HG03457 (cell line): Measurements from ENCODE around the gene MMP13.
"Not testable (repeated sequence)": the region's sequence is repeated elsewhere in the genome, so short reads cannot be mapped to it uniquely, and the experiment has no call there.

Experiments used
- ATAC-seq: cut with Tn5 transposase; IDR thresholded peaks from one replicate; pipeline ENCODE4 v1.9.1; 2021; ENCODE audit warnings: moderate number of reproducible peaks; ENCODE audit not compliant: unreplicated experiment

MMP13 gene

DNA sequence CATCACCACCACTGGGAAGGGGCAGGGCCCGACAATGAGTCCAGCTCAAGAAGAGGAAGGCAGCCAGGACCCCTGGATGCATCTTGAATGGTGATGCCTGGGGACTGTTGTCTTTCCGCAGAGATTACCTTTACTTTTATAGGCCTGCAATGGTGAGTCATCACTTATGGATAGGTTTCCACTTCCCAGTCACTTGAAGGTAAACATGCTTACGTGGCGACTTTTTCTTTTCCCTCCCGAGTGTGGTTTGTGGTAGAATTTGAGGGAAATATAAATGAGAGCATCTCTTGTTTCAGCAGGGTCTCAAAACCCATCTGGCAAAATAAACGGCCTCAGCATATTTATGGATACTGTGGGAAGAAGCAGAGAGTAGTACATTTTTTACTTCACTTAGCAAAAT lies at the start of gene MMP13:
Gene MMP13, minus strand, starts transcription at position 109 of the 400 bp plus-strand sequence. Its CDS starts 27 bp downstream, at position 82.
- ATAC-seq: no peak

DNA sequence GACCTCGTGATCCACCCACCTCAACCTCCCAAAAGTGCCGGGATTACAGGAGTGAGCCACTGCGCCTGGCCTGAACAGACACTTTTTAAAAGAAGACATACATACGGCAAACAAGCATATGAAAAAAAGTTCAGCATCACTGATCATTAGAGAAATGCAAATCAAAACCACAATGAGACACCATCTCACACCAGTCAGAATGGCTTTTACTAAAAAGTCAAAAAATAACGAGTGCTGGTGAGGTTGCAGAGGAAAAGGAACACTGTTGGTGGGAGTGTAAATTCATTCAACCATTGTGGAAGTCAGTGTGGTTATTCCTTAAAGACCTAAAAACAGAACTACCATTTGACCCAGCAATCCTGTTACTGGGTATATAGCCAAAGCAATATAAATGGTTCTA lies 48.7 kb upstream of the MMP13 start:
- ATAC-seq: not testable (repeated sequence)

DNA sequence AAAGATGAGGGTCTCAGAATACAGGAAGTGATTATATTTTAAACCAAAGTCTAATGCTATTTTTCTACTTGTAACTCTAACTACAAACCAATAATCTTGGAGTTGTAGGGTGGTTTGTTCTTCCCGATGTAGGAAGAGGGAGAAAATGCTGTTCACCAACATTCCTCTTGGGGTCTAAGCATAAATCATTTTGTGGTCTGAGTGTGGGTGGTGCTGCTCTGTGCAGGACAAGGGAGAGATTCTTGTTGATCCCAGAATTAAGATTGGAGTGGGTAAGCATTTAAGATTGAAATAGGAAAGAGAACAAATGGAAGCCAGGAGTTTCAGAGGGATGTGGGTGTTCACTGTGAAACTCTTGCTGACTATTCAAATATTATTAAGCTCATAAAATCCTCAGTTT lies 38.6 kb upstream of the MMP13 start:
- ATAC-seq: no peak

DNA sequence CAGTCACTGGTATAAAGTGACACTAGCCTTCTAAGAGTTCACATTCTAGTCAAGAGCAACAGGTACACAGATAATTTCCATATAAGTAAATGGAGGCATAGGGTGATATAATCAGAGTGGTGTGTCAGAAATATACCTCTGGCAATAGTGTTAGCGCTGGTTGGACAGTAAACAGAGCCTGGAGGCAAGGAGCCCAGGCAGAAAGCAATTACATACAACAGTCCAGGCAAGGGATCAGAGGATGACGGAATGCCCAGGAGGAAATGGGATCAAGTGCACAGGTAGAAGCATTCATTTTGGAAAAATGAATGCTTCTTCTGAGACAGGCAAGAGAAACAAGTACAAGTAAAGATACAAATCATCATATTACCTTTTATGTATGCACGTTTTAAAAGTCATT lies 36.2 kb upstream of the MMP13 start:
- ATAC-seq: no peak

DNA sequence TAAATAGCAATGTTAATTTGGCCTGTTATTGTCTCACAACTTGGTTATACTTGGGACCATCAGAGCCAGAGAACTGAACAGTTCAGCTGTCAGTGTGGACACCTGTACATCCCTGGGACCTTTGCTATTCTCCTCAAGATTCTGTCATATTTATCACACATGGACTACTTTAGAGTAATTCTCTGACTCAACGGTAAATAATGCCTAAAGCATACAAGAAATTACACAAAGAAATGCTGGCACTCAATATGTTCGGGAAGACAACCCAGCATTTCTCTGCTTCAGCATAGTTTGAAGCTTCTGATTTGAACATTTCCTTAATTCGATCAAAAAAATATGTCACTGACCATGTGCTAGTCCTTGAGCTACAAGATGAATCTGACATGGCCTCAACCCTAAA lies 34.6 kb upstream of the MMP13 start:
- ATAC-seq: no peak

DNA sequence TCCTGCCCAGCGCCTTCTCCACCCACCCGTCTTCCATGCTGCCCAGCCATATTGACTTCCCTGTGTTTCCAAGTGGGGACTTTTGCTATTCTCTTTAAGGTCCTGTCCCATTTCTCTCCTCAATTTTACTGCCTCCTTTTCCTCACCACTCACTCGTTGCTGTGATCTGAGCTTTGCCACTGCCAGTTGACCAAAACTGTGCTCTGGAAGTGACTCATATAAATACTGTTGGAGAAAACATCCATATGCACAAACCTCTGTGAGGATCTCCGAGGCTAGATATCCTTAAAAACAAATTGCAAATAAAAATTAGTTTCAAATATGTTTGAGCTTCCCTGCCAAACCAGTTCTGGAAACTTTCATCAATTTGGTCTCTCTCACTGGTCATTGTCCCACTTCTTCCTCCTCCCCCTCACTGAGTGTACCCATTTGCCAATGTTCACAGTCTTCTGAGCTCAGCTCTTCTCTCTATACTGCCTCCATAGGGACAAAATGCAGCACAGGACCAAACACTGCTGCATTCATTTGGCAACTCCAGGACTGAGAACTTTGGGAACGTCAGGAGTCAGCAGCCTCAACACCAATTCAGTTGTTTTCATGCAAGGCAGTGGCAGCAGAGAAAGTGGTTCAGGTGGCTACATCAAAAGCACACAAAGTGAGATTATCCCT lies 34.0 kb upstream of the MMP13 start:
- no peak for ATAC-seq

DNA sequence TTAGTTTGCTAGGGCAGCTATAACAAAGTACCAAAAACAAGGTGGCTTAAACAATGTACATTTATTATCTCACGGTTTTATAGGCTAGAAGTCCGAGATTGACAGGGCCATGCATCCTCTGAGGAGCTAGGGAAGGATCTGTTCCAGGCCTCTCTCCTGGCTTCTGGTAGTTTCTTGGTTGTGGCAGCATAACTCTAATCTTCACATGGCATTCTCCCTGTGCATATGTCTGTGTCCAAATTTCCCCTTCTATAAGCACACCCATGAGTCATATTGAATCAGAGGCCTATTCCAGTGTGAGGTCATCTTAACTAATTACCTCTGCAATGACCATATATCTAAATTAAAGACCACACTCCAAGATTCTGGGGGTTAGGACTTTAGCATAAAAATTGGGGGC lies 31.3 kb upstream of the MMP13 start:
- ATAC-seq: no peak

DNA sequence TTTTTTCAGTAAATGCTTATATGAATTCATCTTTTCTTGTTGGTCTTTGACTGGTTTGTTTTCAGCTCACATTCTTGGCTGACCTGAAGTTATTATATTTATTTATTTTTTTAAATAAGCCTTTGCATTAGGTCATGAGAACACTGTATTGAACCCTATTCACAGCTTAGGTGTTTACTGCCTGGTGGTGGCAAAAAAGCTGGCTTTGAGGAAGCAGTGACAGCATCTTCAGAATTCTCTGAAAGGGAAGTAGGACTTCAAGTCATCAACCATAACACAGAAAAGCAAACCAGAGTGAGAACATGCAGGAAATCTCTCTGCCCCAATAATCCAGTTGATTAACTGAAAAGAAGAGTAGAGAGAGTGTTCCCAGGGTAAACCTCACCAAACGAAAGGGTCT lies 30.3 kb upstream of the MMP13 start:
- ATAC-seq: no peak

DNA sequence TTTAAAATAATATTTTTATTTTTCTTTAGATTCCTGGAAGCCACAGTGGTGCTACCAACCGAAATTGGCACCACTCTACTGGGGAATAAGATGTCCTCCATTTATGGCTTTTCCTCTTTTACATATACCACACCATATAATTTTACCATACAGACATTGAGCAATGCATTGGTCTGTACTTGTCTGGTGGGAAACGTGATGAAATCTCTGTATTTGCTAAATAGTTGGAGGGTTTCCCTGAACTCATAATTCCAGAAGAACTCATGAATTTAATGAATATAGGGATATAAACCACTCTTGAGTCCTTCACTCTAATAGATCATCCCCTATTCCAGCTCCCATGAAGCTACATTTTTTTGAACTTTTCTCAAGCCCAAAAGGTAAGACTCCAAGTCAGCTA lies 28.0 kb upstream of the MMP13 start:
- no peak for ATAC-seq

DNA sequence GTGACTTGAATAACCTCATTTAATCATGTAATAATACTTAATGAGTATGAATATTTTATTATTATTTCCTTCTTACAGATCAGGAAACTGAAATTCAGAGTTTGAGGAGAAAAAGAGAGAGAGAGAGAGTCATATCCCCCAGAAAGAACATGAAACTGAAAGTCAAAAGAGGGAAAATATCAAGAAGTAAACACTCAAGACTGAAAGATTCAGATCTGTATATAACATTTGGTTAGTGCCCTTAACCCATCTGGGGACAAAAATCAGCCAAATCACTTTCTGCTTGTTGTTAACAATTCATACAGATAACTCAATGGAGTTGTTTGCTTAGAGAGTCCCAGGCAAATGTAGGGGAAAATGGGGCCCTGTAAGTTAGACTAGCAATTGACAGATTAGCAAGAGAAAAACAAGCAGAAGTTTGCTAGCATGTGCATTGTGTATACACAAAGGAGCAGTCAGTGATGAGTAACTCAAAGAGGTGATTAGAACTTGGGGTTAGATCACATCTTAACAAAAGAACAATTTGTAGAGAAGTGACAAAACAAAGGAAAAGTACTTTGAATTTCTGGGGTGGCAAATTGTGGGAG lies 25.9 kb upstream of the MMP13 start:
- ATAC-seq: no peak

DNA sequence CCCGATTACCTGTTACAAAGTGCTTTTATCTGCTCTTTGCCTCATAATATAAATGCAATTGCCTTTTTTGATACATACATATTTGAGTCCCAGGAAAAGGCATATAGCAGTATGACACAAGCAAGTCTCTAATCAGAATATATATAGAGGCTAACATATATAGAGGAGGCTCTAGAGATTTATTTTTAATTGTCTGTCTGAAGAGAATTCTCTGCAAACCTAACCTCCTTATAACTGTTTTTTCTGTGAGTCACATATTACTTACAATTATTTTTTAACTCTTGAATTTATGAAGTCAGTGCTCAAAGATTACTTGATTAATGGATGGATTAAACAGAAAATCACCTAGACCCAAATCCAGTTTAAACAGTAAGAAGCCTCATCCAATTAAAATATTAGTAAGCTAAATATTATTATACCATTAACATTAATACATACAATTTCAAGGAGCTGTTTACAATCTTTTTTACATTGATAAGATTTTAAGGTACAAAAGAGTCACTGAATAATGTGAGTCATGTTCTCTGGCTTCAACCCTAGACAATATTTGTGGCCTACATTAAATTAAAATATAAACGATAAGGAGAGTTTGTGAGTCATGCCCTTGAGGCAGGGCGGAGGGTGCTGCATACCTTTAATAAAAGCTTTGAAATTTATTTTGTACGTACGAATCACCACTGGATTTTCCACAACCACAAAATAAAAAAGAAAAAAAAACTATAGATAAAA lies 19.2 kb upstream of the MMP13 start:
- no peak for ATAC-seq

DNA sequence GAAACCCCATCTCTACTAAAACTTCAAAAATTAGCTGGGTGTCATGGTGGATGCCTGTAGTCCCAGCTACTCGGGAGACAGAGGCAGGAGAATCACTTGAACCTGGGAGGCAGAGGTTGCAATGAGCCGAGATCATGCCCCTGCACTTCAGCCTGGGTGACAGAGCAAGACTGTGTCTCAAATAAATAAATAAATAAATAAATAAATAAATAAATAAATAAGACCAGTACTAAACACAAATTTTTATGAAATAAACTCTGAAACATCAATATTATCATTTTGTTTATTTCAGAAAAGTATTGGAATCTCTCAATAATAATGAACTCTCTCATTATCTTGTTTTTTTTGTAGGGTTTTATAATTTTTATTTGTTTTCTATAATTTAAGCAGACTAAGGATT lies 18.2 kb upstream of the MMP13 start:
- not testable (repeated sequence) for ATAC-seq

DNA sequence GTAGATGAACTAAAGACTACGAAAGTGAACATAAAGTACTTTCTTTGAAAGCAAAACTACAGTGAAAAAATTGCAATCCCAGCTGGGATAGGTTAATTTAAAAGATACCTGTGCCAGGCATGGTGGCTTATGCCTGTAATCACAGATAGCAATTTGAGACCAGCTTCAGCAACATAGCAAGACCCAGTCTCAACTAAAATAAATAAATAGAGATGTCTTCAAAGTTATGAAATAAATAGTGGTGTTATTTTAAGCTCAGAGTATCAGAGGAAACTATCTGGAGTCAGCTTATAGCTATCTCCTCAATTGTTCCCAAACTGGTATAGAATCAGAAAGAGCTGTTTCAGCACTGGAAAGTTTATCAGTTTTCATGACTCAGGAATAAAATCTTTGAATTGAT lies 17.3 kb upstream of the MMP13 start:
- no peak for ATAC-seq

DNA sequence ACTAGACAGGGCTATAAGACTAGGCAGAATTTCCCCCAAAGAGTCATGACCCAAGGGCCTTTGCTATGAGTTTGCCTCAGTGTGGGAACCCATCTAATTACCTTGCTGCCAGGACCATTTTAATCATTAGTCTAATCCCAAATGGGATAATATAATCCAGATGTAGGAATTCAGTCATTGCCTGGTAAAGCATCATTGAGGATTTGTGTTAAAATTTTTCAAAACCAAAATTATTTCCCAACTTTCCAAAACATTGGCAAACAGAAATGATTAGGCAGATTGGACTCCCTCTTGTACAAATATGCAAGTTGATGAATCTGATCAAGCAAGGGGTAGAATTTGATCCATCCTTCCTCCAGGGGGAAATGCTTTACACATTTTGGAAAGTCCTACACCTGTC lies 16.2 kb upstream of the MMP13 start:
- ATAC-seq: no peak

DNA sequence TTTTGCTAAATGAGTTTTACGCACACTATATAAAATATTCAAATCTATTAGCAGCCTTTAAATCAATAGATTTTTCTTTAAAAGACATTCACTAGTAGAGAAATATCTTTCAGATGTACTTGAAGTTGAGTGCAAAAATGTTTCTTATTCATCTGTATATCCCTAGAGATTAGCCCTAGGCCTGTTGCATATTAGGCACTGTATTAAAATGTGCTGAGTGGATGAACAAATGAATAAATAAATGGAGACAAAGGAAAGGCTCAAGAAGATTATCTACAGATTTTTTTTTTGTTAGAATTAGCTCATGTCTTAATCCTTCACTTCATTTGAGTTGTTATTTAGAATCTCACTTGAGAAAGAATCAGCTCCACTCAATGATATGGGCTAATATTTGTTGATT lies 12.0 kb upstream of the MMP13 start:
- ATAC-seq: no peak

DNA sequence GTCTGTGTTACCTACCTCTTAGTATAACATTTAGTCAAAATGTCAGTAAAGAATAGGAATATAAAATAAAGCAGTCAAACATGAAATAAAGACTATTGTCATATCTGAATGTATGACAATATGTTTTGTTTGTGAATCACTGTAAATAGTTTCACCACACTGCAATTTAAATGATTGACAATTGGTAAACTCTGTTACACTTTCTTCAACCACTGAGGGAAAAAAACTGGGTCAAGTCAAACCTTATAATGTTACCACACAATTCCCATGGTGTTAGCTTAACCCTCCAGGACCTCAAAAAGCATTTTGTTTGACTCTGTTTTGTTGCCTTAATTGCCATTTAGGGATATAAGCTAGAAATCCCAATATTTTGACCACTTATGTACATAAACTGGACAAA lies 10.5 kb upstream of the MMP13 start:
- no peak for ATAC-seq

DNA sequence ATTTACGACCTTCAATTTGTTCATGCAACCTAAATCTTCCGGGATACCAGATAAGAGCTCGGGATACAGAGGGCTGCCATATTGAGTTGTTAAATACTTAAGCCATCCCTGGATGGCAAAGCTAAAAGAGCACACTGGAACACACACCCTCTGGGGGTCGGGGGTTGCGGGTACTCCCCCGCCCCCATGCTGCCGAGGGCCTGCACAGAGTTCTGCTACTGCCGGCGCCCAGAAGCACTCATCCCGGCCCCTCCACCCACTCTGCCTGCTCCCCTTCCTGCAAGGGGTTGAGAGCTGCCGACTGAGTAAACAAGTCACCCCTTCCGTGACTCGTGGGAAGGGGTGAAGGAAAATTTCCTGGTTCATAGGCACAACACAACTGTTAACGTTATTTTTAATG lies 9.3 kb upstream of the MMP13 start:
- no peak for ATAC-seq

DNA sequence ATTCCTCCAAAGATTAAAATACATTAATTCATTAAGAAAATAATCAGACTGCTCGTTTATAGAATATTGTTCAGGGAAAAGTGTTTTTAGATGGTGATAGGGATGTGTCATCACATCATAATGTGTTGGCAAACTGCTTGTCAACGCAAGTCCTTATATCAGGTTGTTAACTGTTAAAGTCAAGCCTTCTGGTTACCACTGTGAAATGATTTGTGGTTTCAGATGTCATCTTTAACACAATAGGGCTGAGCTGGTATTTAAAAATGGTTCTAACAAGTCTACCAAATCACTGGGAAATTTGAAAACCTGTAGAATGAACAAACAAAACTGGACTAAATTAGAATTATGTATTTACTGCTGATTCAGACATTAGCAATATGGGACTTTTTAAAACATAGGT lies 2.4 kb upstream of the MMP13 start:
- ATAC-seq: no peak

DNA sequence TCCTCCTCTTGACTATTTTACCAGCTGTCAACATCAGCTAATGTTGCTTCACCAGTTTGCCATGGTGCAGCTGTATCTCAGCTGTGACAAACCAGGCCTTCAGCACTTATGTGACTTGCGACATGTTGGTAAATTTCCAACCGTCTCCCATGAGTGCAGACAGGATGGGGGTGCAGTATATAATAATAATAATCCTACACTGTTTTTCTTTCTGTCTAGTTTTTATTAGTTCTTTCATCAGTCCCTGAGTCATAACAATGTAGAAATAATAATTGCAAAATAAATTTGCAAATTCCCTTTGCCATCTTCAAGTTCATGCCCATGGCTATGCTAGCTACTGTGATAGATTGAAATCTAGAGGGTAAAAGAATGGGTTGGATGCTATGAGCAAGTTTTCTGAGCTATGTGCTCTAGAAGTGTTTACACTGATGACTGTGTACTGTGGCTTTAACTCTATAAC lies 4.9 kb downstream of the MMP13 start:
- ATAC-seq: no peak

DNA sequence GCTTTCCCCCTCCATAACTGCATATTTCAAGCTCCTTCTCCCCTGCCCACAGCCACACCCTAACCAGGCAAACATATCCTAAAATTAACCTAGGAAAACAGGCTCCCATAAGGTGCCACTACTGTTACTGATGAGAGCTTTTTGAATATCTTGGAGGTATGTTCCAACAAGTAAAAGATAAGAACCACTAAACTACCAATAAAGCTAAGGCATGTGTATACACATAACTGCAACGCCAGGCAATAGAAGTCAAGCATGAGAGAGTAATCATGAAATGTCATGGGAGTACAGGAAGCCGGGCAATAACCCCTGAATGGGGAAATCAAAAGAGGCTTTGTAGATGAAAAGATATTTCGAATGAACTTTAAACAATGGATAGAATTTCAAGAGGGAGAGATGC lies 9.3 kb downstream of the MMP13 start:
- ATAC-seq: no peak

DNA sequence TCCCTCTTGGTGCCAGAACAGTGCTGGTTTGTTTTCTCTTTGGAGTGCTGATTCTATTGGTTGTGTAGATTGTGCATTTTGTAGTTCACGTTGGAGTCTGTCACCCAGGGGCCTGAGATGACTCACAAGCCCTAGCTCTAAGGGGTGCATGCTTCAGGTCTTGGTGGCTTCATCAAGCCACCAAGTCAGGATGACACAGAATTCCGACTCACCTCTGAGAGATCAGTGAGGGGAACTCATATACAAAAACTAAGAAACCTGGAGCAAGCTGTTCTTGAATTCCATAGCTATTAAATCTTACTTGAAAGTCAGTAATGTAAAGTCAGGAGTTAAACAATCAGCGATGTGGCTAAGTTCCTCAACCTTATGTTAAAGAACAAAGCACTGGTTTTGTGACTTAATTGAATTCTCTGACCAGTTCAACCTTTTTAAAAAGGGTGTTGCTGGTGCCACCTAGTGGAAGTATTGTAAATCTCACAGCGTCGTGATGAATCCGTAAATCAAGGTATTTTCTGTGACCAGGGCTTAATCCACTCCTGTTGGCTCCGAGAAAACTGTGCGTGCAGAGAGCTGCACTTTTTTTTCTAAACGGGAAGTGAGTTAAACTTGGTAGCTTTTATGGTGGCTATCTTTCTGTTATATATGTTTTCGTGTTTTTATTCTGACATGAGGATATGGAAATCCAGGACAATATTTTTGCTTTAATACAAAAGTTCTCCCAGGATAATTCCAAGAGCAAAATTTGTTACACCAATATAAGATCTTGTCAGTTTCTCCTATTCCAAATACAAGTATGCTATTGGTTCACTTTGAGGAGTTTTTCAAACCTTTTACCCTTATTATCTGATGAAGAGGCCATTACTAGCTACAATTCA lies 14.6 kb downstream of the MMP13 start:
- no peak for ATAC-seq
